SK-N-SH (cell line): ENCODE measurements around the gene WIPF3. TPM values are rescaled to one million over a fixed set of nuclear protein-coding genes. Genes with fewer than 3 reads are reported as not detected.

Experiments
- CTCF ChIA-PET: fragments of 300-600, 350-600 bp; formaldehyde crosslinking; extraction: SDS; loops from one replicate; lab custom pipeline; 2021; lab: Yijun Ruan, JAX
- POLR2A ChIA-PET: fragments of 350-600 bp; sonication (Branson Sonifier 250); formaldehyde crosslinking; extraction: SDS; loops from one replicate; lab custom pipeline; 2020; ENCODE audit warnings: antibody characterized with exemption, inconsistent platforms; lab: Yijun Ruan, JAX
- DNase-seq: peaks from one replicate; pipeline ENCODE4 v3.0.0; 2012
- H2AFZ ChIP-seq: fragments of 200-600 bp; sonication (generic); 2 replicates; pipeline ENCODE4 v1.8.1; 2016; ENCODE audit warnings: antibody characterized with exemption, mild to moderate bottlenecking, low read depth
- H3F3A ChIP-seq: fragments of 200-600 bp; sonication (generic); replicated peaks from 2 replicates; pipeline ENCODE3; 2016; ENCODE audit warnings: antibody characterized with exemption, mild to moderate bottlenecking; ENCODE audit not compliant: insufficient read depth
- H3K27ac ChIP-seq, 2 experiments: fragments of 200-500 bp in 1 of 2; fragments of 200-600 bp in 1 of 2; sonication (Bioruptor generic) in 1 of 2; sonication (generic), shearing (Covaris generic) in 1 of 2; 2 replicates each; pipeline versions ENCODE4 v1.5.1 to v1.6.1; 2014 to 2016; ENCODE audit warnings: low read depth in 2 of 2, inconsistent platforms in 1 of 2, low read length in 1 of 2, mild to moderate bottlenecking in 1 of 2, mixed read lengths in 1 of 2
- H3K27me3 ChIP-seq: fragments of 200-600 bp; sonication (generic), shearing (Covaris generic); 2 replicates; pipeline ENCODE4 v1.6.1; 2016; ENCODE audit warnings: mixed run types; ENCODE audit not compliant: insufficient read depth
- H3K36me3 ChIP-seq, 2 experiments: fragments of 200-500 bp in 1 of 2; fragments of 200-600 bp in 1 of 2; sonication (Bioruptor generic) in 1 of 2; sonication (generic) in 1 of 2; replicated peaks in 1 of 2; 2 replicates each; pipeline versions ENCODE3 to v1.5.1; 2014 to 2016; ENCODE audit warnings: low read length in 1 of 2, mild to moderate bottlenecking in 1 of 2; ENCODE audit not compliant: insufficient read depth in 2 of 2, control insufficient read depth in 1 of 2
- H3K4me1 ChIP-seq, 2 experiments: fragments of 200-500 bp in 1 of 2; fragments of 200-600 bp in 1 of 2; sonication (Bioruptor generic) in 1 of 2; sonication (generic), shearing (Covaris generic) in 1 of 2; 2 replicates each; pipeline versions ENCODE4 v1.5.1 to v1.6.1; 2014 to 2016; ENCODE audit warnings: low read depth in 1 of 2, low read length in 1 of 2, mixed run types in 1 of 2; ENCODE audit not compliant: insufficient read depth in 2 of 2, control insufficient read depth in 1 of 2
- H3K4me2 ChIP-seq: fragments of 200-600 bp; sonication (generic), shearing (Covaris generic); 2 replicates; pipeline ENCODE4 v1.6.1; 2017; ENCODE audit warnings: mixed run types
- H3K4me3 ChIP-seq, 2 experiments: fragments of 200-500 bp in 1 of 2; fragments of 200-600 bp in 1 of 2; sonication (Bioruptor generic) in 1 of 2; sonication (generic), shearing (Covaris generic) in 1 of 2; 2 replicates each; pipeline versions ENCODE4 v1.5.1 to v1.8.1; 2014 to 2016; ENCODE audit warnings: low read depth in 2 of 2, inconsistent platforms in 1 of 2, low read length in 1 of 2, mild to moderate bottlenecking in 1 of 2, mixed read lengths in 1 of 2, moderate library complexity in 1 of 2
- H3K79me2 ChIP-seq: fragments of 200-600 bp; sonication (generic); 2 replicates; pipeline ENCODE4 v1.8.1; 2017; ENCODE audit warnings: mild to moderate bottlenecking; ENCODE audit not compliant: insufficient read depth
- H3K9ac ChIP-seq: fragments of 200-600 bp; sonication (generic); 2 replicates; pipeline ENCODE4 v1.6.1; 2017; ENCODE audit warnings: mixed run types
- H3K9me2 ChIP-seq: fragments of 200-600 bp; sonication (generic); 2 replicates; pipeline ENCODE4 v1.6.1; 2017; ENCODE audit warnings: mixed run types
- H3K9me3 ChIP-seq: fragments of 200-600 bp; sonication (generic); 2 replicates; pipeline ENCODE4 v1.6.1; 2017; ENCODE audit warnings: mixed run types, mild to moderate bottlenecking, moderate library complexity
- H4K20me1 ChIP-seq: fragments of 200-600 bp; sonication (generic); 2 replicates; pipeline ENCODE4 v1.6.1; 2017; ENCODE audit warnings: mild to moderate bottlenecking, mixed run types; ENCODE audit not compliant: insufficient read depth
- ELF1 ChIP-seq: IDR thresholded peaks from 2 replicates; pipeline ENCODE4 v1.4.0; 2012
- FOSL2 ChIP-seq: IDR thresholded peaks from 2 replicates; pipeline ENCODE4 v1.4.0; 2012; ENCODE audit warnings: low read depth, mild to moderate bottlenecking, moderate library complexity, borderline replicate concordance
- FOXM1 ChIP-seq: IDR thresholded peaks from 2 replicates; pipeline ENCODE4 v1.4.0; 2012; ENCODE audit warnings: low read depth, mild to moderate bottlenecking
- GATA2 ChIP-seq: sonication (generic); formaldehyde crosslinking; IDR thresholded peaks from 2 replicates; pipeline ENCODE4 v1.5.0; 2020; ENCODE audit warnings: mild to moderate bottlenecking, missing genetic modification reagents
- MEF2A ChIP-seq: IDR thresholded peaks from 2 replicates; pipeline ENCODE4 v1.4.0; 2012; ENCODE audit warnings: low read depth, borderline replicate concordance
- NFIC ChIP-seq: IDR thresholded peaks from 2 replicates; pipeline ENCODE4 v1.4.0; 2012; ENCODE audit warnings: borderline replicate concordance
- NRF1 ChIP-seq: IDR thresholded peaks from 2 replicates; pipeline ENCODE4 v1.6.1; 2012; ENCODE audit warnings: low read depth, mild to moderate bottlenecking, low read length
- POLR2AphosphoS5 ChIP-seq: IDR thresholded peaks from 2 replicates; pipeline ENCODE4 v1.6.1; 2012; ENCODE audit warnings: low read depth, low read length
- RCOR1 ChIP-seq: fragments of 150-350 bp; IDR thresholded peaks from 2 replicates; pipeline ENCODE4 v1.6.1; 2017; ENCODE audit warnings: antibody characterized with exemption, low read length
- RFX5 ChIP-seq: IDR thresholded peaks from 2 replicates; pipeline ENCODE4 v1.6.1; 2012; ENCODE audit warnings: mild to moderate bottlenecking, improper control_type of control experiment, low read length
- RXRA ChIP-seq: IDR thresholded peaks from 2 replicates; pipeline ENCODE4 v1.4.0; 2012; ENCODE audit warnings: low read depth, mild to moderate bottlenecking, borderline replicate concordance
- SIN3A ChIP-seq: IDR thresholded peaks from 2 replicates; pipeline ENCODE4 v1.6.1; 2012; ENCODE audit warnings: low read depth, mild to moderate bottlenecking, low read length, moderate library complexity, borderline replicate concordance
- SMC3 ChIP-seq: IDR thresholded peaks from 2 replicates; pipeline ENCODE4 v1.6.1; 2012; ENCODE audit warnings: low read depth, low read length, improper control_type of control experiment
- TEAD4 ChIP-seq: IDR thresholded peaks from 2 replicates; pipeline ENCODE4 v1.4.0; 2012; ENCODE audit warnings: mild to moderate bottlenecking, borderline replicate concordance; ENCODE audit not compliant: insufficient read depth
- YY1 ChIP-seq: IDR thresholded peaks from 2 replicates; pipeline ENCODE4 v1.4.0; 2012; ENCODE audit warnings: low read depth, mild to moderate bottlenecking
- WGBS: methylation state at CpG from one replicate; pipeline ENCODE4 v1.1.6; 2017; ENCODE audit warnings: low lambda C conversion rate; 5-methylcytosine and 5-hydroxymethylcytosine counted together
- polyA plus RNA-seq, 3 experiments: library from polyadenylated mRNA; depleted of rRNA; stranded (reverse); fragments of >200 nt; gene quantifications; 2 replicates each; pipeline ENCODE4 v1.2.3, GENCODE V29; 2012
- TF ChIP-seq, protein P1 (sequence below): fragments of 200-600 bp; sonication (generic); IDR thresholded peaks from 2 replicates; pipeline ENCODE4 v1.6.1; 2017; ENCODE audit warnings: antibody characterized with exemption, mild to moderate bottlenecking, moderate library complexity
- TF ChIP-seq, protein P2 (sequence below): IDR thresholded peaks from 2 replicates; pipeline ENCODE4; 2012
- TF ChIP-seq, protein P3 (sequence below): fragments of 150-350 bp; IDR thresholded peaks from 2 replicates; pipeline ENCODE4 v1.6.1; 2016; ENCODE audit warnings: mild to moderate bottlenecking, low read depth, low read length
- TF ChIP-seq, protein P4 (sequence below): IDR thresholded peaks from 2 replicates; pipeline ENCODE4 v1.6.1; 2012; ENCODE audit warnings: mild to moderate bottlenecking, low read depth, low read length, moderate library complexity
- TF ChIP-seq, protein P5 (sequence below): IDR thresholded peaks from 2 replicates; pipeline ENCODE4 v1.4.0; 2012; ENCODE audit warnings: low read depth, borderline replicate concordance

The WIPF3 gene
- polyA plus RNA-seq, 1 of the 3 experiments (the other 2 are of a cell fraction), result 0.02 TPM

DNA sequence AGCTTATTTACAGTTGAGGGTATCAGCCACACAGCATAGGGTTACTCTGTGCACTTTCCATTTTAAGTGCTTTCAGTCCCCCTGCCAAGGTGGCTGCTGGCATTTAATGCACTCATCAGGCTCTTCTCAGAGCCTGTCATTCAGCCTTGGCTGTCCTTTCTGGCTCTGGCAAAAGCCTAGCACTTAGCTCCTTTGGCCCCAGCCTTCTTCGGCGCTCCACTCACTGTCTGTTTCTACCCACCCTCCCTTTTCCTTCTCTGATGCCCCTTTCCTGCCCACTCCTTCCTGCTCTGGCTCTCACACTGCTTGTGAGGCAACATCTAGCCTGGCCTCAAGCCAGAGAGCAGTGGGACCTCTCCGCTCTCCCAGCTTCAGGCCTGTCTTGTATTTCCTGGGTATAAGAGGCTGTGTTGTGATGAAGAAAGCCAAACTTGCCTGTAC is 60.2 kb downstream of the WIPF3 start:
- WGBS, result 56% methylated on average over 3 of the region's 3 CpGs
- POLR2A ChIA-PET, result no interaction called here

More for the DNA sequence above, 60.2 kb downstream of the WIPF3 start:
- CTCF ChIA-PET, result interaction anchor here (1.2 to 2.9 kb wide), 3 partner anchors 10 to 55 kb away, joined by 3 to 15 read pairs (median 5); no protein-coding TSS in a partner anchor
- Histone ChIP-seq H4K20me1 (no peaks in the 10 kb centered on the region), H3K79me2 (no peaks in the 10 kb centered on the region), H3K27ac (no peak overlapping the region), H3K4me3 (no peak overlapping the region), H3K4me2 (no peak overlapping the region), H3K27me3 (no peaks in the 10 kb centered on the region), H3K9me3 (no peaks in the 10 kb centered on the region), H3K9me2 (no peaks in the 10 kb centered on the region), H3K36me3 (no peaks in the 10 kb centered on the region), H3K4me1 (peaks cover 13 to 16% of the 10 kb centered on the region in 2 experiments; a peak in 3 of 4 replicates), H2AFZ (no peak overlapping the region), H3F3A (no peaks in the 10 kb centered on the region), H3K9ac (no peak overlapping the region)
- TF ChIP-seq NFIC (no peak), SMC3 (no peak), ELF1 (no peak), FOXM1 (no peak), FOSL2 (no peak), GATA2 (CRISPR knock-in tag) (no peak), TEAD4 (no peak), RFX5 (no peak), YY1 (no peak), MEF2A (no peak), POLR2AphosphoS5 (no peak), RCOR1 (no peak), NRF1 (no peak), RXRA (no peak), SIN3A (no peak)
- TF ChIP-seq, protein P1, sequence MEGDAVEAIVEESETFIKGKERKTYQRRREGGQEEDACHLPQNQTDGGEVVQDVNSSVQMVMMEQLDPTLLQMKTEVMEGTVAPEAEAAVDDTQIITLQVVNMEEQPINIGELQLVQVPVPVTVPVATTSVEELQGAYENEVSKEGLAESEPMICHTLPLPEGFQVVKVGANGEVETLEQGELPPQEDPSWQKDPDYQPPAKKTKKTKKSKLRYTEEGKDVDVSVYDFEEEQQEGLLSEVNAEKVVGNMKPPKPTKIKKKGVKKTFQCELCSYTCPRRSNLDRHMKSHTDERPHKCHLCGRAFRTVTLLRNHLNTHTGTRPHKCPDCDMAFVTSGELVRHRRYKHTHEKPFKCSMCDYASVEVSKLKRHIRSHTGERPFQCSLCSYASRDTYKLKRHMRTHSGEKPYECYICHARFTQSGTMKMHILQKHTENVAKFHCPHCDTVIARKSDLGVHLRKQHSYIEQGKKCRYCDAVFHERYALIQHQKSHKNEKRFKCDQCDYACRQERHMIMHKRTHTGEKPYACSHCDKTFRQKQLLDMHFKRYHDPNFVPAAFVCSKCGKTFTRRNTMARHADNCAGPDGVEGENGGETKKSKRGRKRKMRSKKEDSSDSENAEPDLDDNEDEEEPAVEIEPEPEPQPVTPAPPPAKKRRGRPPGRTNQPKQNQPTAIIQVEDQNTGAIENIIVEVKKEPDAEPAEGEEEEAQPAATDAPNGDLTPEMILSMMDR, result no peak
- TF ChIP-seq, protein P2, sequence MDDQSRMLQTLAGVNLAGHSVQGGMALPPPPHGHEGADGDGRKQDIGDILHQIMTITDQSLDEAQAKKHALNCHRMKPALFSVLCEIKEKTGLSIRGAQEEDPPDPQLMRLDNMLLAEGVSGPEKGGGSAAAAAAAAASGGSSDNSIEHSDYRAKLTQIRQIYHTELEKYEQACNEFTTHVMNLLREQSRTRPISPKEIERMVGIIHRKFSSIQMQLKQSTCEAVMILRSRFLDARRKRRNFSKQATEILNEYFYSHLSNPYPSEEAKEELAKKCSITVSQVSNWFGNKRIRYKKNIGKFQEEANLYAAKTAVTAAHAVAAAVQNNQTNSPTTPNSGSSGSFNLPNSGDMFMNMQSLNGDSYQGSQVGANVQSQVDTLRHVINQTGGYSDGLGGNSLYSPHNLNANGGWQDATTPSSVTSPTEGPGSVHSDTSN, result no peak
- TF ChIP-seq, protein P3, sequence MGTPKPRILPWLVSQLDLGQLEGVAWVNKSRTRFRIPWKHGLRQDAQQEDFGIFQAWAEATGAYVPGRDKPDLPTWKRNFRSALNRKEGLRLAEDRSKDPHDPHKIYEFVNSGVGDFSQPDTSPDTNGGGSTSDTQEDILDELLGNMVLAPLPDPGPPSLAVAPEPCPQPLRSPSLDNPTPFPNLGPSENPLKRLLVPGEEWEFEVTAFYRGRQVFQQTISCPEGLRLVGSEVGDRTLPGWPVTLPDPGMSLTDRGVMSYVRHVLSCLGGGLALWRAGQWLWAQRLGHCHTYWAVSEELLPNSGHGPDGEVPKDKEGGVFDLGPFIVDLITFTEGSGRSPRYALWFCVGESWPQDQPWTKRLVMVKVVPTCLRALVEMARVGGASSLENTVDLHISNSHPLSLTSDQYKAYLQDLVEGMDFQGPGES, result no peak
- TF ChIP-seq, protein P4, sequence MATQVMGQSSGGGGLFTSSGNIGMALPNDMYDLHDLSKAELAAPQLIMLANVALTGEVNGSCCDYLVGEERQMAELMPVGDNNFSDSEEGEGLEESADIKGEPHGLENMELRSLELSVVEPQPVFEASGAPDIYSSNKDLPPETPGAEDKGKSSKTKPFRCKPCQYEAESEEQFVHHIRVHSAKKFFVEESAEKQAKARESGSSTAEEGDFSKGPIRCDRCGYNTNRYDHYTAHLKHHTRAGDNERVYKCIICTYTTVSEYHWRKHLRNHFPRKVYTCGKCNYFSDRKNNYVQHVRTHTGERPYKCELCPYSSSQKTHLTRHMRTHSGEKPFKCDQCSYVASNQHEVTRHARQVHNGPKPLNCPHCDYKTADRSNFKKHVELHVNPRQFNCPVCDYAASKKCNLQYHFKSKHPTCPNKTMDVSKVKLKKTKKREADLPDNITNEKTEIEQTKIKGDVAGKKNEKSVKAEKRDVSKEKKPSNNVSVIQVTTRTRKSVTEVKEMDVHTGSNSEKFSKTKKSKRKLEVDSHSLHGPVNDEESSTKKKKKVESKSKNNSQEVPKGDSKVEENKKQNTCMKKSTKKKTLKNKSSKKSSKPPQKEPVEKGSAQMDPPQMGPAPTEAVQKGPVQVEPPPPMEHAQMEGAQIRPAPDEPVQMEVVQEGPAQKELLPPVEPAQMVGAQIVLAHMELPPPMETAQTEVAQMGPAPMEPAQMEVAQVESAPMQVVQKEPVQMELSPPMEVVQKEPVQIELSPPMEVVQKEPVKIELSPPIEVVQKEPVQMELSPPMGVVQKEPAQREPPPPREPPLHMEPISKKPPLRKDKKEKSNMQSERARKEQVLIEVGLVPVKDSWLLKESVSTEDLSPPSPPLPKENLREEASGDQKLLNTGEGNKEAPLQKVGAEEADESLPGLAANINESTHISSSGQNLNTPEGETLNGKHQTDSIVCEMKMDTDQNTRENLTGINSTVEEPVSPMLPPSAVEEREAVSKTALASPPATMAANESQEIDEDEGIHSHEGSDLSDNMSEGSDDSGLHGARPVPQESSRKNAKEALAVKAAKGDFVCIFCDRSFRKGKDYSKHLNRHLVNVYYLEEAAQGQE, result no peak
- TF ChIP-seq, protein P5, sequence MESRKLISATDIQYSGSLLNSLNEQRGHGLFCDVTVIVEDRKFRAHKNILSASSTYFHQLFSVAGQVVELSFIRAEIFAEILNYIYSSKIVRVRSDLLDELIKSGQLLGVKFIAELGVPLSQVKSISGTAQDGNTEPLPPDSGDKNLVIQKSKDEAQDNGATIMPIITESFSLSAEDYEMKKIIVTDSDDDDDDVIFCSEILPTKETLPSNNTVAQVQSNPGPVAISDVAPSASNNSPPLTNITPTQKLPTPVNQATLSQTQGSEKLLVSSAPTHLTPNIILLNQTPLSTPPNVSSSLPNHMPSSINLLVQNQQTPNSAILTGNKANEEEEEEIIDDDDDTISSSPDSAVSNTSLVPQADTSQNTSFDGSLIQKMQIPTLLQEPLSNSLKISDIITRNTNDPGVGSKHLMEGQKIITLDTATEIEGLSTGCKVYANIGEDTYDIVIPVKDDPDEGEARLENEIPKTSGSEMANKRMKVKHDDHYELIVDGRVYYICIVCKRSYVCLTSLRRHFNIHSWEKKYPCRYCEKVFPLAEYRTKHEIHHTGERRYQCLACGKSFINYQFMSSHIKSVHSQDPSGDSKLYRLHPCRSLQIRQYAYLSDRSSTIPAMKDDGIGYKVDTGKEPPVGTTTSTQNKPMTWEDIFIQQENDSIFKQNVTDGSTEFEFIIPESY, result no peak
- DNase-seq, result no peak
